ENCODE data around the gene TLN1.

DNA sequence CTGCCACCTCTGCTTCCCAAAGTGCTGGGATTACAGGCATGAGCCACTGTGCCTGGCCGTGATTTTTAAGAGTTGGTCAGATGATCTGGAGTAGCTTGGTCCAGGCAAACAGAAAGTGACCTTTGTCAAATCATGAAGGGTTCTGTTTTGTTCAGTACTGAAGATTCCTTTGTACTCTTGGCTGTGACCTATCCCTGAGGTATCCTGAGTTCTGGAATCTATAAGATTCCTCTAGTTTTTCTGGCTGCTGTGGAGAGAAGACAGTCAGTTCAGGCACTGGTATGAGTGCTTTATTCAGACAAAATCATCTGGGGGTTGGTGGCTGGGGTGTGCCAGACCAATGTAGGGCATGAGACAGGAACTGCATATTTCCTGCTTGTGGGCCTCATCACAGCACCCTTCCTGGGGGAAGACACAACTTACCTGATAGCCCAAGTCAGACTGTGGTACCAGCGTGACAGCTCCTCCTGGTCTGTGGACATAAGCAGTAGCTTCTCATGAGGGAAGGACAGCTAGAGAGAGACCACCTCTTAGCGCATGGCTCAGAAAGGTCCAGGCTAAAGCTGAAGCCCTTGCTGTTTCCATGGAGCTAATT, 70.1 kb downstream of the TLN1 start:
- TF ChIP-seq, protein P1, sequence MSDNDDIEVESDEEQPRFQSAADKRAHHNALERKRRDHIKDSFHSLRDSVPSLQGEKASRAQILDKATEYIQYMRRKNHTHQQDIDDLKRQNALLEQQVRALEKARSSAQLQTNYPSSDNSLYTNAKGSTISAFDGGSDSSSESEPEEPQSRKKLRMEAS (IDR thresholded peaks at IDR 0.05) = no peak
- TF ChIP-seq ZNF302 (CRISPR knock-in tag; IDR thresholded peaks at IDR 0.05) (no peak), MYC (IDR thresholded peaks at IDR 0.05; ENCODE audit: borderline replicate concordance, low read length) (no peak), KDM1A (IDR thresholded peaks at IDR 0.05; ENCODE audit: low read depth) (no peak), RFX5 (IDR thresholded peaks at IDR 0.05) (no peak), FOSL2 (IDR thresholded peaks at IDR 0.05) (no peak), FOSL2 (CRISPR knock-in tag; IDR thresholded peaks at IDR 0.05) (no peak)

Data from A549 (cell line).